ENCODE data around the gene ZNF782.

- no peak for TF ChIP-seq CTCF (IDR thresholded peaks at IDR 0.05; ENCODE audit: borderline replicate concordance, extremely low read depth, low read length, poor library complexity, severe bottlenecking)
- no peak for TF ChIP-seq EZH2 (IDR thresholded peaks at IDR 0.05; ENCODE audit: borderline replicate concordance, low read depth, low read length, severe bottlenecking)
Measured at GRCh38 chr9:96779089-96779488, 75.2 kb downstream of the ZNF782 start.

Data from DND-41 (cell line).